ENCODE measurements around the gene SCN9A. TPM values are rescaled to one million over a fixed set of nuclear protein-coding genes. Genes with fewer than 3 reads are reported as not detected.

Gene SCN9A
- total RNA-seq, 1 experiment from 2014 or later, result 0.07 TPM

- no TSS peak for BruUV-seq (replicated peaks)
- Histone ChIP-seq H3K36me3 (ENCODE audit: control insufficient read depth in 1 of 2, insufficient read depth in 2 of 2, low read length in 2 of 2) (no peaks in the 10 kb centered on the region), H4K20me1 (ENCODE audit: insufficient read depth) (no peaks in the 10 kb centered on the region), H2AFZ (ENCODE audit: low read depth, low read length, poor library complexity, severe bottlenecking) (no peak overlapping the region), H3K27ac (ENCODE audit: low read depth, low read length) (no peak overlapping the region), H3K4me1 (ENCODE audit: control insufficient read depth in 1 of 2, insufficient read depth in 2 of 2, low read length in 2 of 2) (no peaks in the 10 kb centered on the region), H3K27me3 (ENCODE audit: insufficient read depth, low read length) (peaks cover 4% of the 10 kb centered on the region; the same call in 1 of the 2 replicates), H3K79me2 (ENCODE audit: insufficient read depth, low read length) (no peaks in the 10 kb centered on the region), H3K4me2 (ENCODE audit: low read length) (no peak overlapping the region), H3K9me2 (ENCODE audit: insufficient read depth) (no peaks in the 10 kb centered on the region), H3K9me3 (ENCODE audit: control insufficient read depth in 1 of 2, insufficient read depth in 1 of 2, low read depth in 1 of 2, low read length in 2 of 2) (no peaks in the 10 kb centered on the region), H3K9ac (ENCODE audit: low read length) (no peak overlapping the region), H3K4me3 (replicated peaks in 1 of 2; ENCODE audit: low read depth in 1 of 2, low read length in 2 of 2) (no peak overlapping the region)
- DNase-seq (ENCODE audit: low read depth, low spot score) (no peak), ATAC-seq (no peak)
- RAD21 ChIA-PET (ENCODE audit: low non-redundant PET in 1 of 2, low total read pairs in 2 of 2, uncharacterized antibody in 2 of 2, unreplicated experiment in 2 of 2), result no interaction called here
- CTCF ChIA-PET, result no interaction called here
- POLR2A ChIA-PET, result no interaction called here
- TF ChIP-seq CBX3 (IDR thresholded peaks at IDR 0.05; ENCODE audit: low read depth) (no peak), CEBPB (IDR thresholded peaks at IDR 0.05; ENCODE audit: low read depth) (no peak), SIN3A (IDR thresholded peaks at IDR 0.05; ENCODE audit: low read depth) (no peak), TCF7L2 (IDR thresholded peaks at IDR 0.05; ENCODE audit: borderline replicate concordance, extremely low read depth, insufficient read depth, insufficient read length) (no peak), FOSL1 (IDR thresholded peaks at IDR 0.05; ENCODE audit: low read depth) (no peak), ATF3 (IDR thresholded peaks at IDR 0.05) (no peak), RAD21 (IDR thresholded peaks at IDR 0.05; ENCODE audit: low read depth) (no peak), ELF1 (IDR thresholded peaks at IDR 0.05; ENCODE audit: borderline replicate concordance, low read depth) (no peak), EZH2phosphoT487 (IDR thresholded peaks at IDR 0.05; ENCODE audit: borderline replicate concordance) (no peak), POLR2A (IDR thresholded peaks at IDR 0.05; ENCODE audit: borderline replicate concordance, extremely low read depth, insufficient read depth, insufficient read length) (no peak), YY1 (IDR thresholded peaks at IDR 0.05; ENCODE audit: extremely low read depth, insufficient replicate concordance, low read depth, low read length) (no peak)
- TF ChIP-seq, protein P1, sequence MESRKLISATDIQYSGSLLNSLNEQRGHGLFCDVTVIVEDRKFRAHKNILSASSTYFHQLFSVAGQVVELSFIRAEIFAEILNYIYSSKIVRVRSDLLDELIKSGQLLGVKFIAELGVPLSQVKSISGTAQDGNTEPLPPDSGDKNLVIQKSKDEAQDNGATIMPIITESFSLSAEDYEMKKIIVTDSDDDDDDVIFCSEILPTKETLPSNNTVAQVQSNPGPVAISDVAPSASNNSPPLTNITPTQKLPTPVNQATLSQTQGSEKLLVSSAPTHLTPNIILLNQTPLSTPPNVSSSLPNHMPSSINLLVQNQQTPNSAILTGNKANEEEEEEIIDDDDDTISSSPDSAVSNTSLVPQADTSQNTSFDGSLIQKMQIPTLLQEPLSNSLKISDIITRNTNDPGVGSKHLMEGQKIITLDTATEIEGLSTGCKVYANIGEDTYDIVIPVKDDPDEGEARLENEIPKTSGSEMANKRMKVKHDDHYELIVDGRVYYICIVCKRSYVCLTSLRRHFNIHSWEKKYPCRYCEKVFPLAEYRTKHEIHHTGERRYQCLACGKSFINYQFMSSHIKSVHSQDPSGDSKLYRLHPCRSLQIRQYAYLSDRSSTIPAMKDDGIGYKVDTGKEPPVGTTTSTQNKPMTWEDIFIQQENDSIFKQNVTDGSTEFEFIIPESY (IDR thresholded peaks at IDR 0.05; ENCODE audit: extremely low read depth, insufficient replicate concordance, low read length), result no peak
- TF ChIP-seq, protein P2, sequence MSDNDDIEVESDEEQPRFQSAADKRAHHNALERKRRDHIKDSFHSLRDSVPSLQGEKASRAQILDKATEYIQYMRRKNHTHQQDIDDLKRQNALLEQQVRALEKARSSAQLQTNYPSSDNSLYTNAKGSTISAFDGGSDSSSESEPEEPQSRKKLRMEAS (IDR thresholded peaks at IDR 0.05), result no peak
- TF ChIP-seq, protein P3, sequence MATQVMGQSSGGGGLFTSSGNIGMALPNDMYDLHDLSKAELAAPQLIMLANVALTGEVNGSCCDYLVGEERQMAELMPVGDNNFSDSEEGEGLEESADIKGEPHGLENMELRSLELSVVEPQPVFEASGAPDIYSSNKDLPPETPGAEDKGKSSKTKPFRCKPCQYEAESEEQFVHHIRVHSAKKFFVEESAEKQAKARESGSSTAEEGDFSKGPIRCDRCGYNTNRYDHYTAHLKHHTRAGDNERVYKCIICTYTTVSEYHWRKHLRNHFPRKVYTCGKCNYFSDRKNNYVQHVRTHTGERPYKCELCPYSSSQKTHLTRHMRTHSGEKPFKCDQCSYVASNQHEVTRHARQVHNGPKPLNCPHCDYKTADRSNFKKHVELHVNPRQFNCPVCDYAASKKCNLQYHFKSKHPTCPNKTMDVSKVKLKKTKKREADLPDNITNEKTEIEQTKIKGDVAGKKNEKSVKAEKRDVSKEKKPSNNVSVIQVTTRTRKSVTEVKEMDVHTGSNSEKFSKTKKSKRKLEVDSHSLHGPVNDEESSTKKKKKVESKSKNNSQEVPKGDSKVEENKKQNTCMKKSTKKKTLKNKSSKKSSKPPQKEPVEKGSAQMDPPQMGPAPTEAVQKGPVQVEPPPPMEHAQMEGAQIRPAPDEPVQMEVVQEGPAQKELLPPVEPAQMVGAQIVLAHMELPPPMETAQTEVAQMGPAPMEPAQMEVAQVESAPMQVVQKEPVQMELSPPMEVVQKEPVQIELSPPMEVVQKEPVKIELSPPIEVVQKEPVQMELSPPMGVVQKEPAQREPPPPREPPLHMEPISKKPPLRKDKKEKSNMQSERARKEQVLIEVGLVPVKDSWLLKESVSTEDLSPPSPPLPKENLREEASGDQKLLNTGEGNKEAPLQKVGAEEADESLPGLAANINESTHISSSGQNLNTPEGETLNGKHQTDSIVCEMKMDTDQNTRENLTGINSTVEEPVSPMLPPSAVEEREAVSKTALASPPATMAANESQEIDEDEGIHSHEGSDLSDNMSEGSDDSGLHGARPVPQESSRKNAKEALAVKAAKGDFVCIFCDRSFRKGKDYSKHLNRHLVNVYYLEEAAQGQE (IDR thresholded peaks at IDR 0.05; ENCODE audit: low read depth), result no peak
- intact Hi-C loops (cut with micrococcal nuclease), result no loop called here
Measured at GRCh38 chr2:166224197-166224596, 151.5 kb downstream of the SCN9A start.
